ENCODE data around the gene GRIP1.

DNA sequence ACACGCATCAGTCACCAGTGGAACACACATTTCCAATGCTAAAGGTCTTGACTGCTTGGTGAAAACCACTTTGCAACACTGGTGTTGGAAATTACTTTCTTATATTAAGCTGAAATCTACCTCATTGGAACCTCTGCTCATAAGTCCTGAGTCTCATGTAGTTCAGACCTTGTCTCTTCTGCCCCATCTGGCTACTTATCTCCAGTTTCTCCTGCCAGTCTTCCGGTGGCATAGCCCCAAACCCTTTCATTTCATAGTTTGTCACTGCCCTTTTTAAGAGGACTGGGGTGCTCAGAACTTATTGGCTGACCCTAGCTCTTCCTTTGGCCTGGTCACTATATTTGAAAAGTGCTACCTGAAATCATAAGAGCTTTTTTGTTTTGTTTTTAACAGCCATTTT, 332.9 kb downstream of the GRIP1 start:
- TF ChIP-seq, protein P1, sequence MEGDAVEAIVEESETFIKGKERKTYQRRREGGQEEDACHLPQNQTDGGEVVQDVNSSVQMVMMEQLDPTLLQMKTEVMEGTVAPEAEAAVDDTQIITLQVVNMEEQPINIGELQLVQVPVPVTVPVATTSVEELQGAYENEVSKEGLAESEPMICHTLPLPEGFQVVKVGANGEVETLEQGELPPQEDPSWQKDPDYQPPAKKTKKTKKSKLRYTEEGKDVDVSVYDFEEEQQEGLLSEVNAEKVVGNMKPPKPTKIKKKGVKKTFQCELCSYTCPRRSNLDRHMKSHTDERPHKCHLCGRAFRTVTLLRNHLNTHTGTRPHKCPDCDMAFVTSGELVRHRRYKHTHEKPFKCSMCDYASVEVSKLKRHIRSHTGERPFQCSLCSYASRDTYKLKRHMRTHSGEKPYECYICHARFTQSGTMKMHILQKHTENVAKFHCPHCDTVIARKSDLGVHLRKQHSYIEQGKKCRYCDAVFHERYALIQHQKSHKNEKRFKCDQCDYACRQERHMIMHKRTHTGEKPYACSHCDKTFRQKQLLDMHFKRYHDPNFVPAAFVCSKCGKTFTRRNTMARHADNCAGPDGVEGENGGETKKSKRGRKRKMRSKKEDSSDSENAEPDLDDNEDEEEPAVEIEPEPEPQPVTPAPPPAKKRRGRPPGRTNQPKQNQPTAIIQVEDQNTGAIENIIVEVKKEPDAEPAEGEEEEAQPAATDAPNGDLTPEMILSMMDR (IDR thresholded peaks at IDR 0.05; ENCODE audit: insufficient read depth, low read length, poor library complexity, severe bottlenecking): no peak
- no peak for TF ChIP-seq EZH2phosphoT487 (conservative IDR thresholded peaks at IDR 0.05; ENCODE audit: low read length)

Measured in SU-DHL-6 (cell line).